Retinal pigment epithelial cell (primary cell): ENCODE measurements around the gene SLC29A2.
"Not testable (repeated sequence)": the region's sequence is repeated elsewhere in the genome, so short reads cannot be mapped to it uniquely, and the experiment has no call there.

Source experiments
- DNase-seq: peaks from one replicate; pipeline ENCODE4 v3.0.0-alpha.2; 2010; ENCODE audit warnings: low read depth
- H3K4me3 ChIP-seq: 2 replicates; pipeline ENCODE4 v1.5.1; 2011; ENCODE audit warnings: mild to moderate bottlenecking, low read length, control low read depth, moderate library complexity
- TF ChIP-seq, protein P1 (sequence below): conservative IDR thresholded peaks from 2 replicates; pipeline ENCODE4 v1.5.1; 2011; ENCODE audit warnings: low read depth, low read length, control low read depth, inconsistent platforms

SLC29A2 gene

DNA sequence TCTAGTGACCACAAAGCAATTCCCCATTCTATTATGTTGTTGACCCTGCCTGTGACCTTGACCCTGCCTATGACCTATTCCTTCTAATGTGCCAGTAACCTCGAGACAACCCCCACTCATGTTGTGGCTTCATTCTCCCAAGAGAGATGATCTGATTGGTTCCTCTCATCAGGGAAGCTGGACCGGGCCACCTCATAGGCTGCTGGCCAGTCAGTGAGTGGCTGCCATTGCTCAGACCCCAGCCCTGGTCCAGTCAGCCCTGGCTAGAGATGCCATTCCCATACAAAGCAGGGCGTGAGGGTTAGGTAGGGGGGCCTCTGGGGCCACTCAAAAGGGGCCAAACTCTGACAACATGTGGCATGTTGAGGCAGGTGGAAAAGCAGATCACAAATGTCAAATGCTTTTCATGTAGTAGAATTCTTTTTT, 11.9 kb downstream of the SLC29A2 start:
- DNase-seq, result no peak
- no peak overlapping the region for H3K4me3 ChIP-seq
- TF ChIP-seq, protein P1, sequence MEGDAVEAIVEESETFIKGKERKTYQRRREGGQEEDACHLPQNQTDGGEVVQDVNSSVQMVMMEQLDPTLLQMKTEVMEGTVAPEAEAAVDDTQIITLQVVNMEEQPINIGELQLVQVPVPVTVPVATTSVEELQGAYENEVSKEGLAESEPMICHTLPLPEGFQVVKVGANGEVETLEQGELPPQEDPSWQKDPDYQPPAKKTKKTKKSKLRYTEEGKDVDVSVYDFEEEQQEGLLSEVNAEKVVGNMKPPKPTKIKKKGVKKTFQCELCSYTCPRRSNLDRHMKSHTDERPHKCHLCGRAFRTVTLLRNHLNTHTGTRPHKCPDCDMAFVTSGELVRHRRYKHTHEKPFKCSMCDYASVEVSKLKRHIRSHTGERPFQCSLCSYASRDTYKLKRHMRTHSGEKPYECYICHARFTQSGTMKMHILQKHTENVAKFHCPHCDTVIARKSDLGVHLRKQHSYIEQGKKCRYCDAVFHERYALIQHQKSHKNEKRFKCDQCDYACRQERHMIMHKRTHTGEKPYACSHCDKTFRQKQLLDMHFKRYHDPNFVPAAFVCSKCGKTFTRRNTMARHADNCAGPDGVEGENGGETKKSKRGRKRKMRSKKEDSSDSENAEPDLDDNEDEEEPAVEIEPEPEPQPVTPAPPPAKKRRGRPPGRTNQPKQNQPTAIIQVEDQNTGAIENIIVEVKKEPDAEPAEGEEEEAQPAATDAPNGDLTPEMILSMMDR, result no peak

DNA sequence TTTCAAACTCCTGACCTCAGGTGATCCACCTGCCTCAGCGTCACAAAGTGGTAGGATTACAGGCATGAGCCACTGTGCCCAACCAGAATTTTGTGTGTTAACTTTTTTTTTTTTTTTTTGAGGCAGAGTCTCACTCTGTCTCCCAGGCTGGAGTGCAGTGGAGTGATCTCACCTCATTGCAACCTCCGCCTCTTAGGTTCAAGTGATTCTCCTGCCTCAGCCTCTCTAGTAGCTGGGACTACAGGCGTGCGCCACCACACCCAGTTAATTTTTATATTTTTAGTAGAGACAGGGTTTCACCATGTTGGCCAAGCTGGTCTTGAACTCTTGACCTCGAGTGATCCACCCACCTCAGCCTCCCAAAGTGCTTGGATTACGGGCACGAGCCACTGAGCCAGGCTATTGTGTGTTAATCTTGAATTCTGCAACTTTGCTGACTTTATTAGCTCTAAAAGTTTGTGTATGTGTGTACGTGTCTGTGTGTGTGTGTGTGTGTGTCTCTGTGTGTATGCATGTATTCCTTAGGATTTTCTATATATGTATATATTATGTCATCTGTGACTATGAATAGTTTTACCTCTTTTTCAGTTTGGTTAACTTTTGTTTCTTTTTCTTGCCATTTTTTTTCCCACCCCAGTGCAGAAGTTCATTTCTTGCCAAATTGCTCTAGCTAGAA, 20.9 kb downstream of the SLC29A2 start:
- not testable (repeated sequence) for H3K4me3 ChIP-seq, DNase-seq

DNA sequence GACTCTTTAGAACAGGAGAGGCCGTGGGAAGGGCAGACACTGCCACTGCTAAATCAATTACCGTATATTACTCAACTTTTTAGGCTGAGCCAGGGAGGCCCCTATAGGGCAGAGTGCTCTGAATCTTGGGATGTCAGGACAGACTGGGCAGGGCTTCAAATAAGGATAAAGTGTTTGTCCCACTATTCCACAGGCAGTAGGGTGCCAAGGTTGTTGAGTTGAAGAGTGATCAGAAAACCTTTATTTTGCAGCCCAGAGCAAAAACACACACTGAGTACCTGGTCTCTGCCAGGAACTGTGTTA, 22.5 kb downstream of the SLC29A2 start:
- no peak for DNase-seq
- no peak overlapping the region for H3K4me3 ChIP-seq
- TF ChIP-seq, protein P1, result no peak

DNA sequence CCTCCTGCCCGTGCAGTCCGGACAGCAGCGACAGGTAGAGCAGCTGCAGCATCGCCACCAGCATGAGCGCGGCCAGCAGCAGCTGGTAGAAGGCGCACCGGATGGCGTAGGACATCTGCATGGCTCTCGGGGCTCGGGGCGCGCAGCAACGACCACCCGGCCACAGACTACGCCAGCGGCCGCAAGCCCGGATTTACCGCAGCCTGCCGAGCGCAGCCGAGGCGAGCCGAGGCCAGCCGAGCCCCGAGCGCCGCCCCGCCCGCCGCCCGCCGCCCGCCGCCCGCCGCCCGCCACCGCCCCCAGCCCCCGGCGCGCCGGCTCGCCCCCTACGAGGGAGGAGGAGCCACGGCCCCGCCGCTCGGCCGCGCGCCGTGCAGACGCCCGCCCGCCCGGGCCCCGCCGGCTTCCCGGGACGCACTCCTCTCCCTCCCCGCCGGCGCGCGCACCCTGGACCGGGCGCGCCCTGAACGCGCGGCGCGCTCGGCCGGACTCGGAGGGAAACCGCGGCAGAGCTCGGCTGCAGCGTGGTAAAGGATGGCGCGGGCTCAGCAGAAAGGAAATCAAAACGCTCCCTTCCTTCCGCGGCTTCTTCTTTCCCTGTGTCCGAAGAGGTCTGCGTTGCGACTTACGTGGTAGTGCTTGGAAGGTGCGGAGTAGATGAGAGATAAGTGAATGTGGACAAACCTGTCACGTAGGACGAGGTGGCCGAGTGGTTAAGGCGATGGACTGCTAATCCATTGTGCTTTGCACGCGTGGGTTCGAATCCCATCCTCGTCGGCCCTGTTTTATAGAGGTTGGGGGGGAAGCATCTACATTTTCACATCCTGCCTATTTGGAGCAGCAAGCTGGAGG, 23.9 kb downstream of the SLC29A2 start, which contains the start of gene B4GAT1:
Gene B4GAT1 (minus strand): TSS at position 205 of the 852 bp plus-strand sequence. CDS start 84 bp downstream, at position 121.
- TF ChIP-seq, protein P1, result no peak
- peak; percentile 47 for DNase-seq
- H3K4me3 ChIP-seq, result peak within 1 kb of the TSS; percentile 92

DNA sequence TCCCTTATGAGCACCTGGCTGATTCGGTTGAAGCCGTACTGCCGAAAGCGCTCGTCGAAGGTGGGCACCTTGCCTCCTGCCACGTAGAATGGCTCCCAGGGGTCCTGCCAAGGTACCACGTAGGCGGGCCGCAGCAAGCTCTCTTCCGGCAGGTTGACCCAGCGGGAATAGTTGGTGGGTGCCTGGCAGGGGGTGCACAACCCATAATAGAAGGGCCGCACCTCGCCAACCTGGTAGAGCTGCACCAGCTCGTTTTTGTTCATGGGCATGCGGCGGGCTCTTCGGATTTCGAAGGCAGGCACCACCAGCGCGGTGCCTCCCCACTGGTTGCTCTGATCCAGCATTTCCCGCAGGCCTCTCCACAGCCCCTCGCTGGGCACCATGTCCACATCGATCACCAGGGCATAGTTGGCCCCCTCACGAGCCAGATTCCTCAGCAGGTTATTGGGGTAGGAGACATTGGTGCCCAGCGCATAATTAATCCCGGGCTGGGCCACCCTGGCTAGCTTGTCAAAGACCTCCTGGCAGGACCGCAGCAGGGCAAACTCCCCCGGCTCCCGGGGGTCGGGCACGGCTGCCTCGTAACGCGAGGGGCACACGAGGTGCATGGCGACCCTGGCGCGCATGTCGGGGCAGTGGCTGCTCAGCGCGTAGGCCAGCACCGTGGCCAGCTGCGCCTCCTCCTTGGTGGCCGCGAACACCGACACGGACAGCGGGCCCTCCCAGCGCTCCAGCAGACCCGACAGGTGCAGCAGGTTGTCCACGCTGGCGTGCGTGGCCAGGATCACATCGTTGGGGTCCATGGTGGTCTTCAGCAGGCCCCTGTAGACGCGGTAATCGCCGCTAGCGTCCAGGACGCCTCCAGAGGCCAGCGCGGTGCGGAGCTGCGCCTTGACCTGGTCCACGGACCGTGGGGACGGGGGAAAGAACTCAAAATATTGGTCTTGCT, 24.8 kb downstream of the SLC29A2 start:
- TF ChIP-seq, protein P1, result no peak
- DNase-seq, result no peak
- H3K4me3 ChIP-seq, result peak overlapping the region; percentile 92

DNA sequence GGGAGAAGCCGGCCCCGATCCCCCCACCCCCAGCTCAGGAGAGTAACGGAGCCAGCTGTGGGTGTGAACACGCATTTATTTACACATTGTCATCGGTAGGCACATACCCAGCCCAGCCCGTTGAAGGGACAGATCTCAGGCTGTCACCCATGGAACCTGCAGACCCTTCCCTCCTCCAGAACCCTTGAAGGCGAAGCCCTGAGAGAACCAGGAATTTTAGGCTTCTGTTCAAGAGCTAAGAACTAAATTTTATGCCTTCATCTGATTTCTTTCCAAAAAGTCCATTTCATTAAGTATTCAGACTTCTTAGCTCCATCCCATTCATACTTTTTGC, 26.3 kb downstream of the SLC29A2 start:
- DNase-seq, result no peak
- peak overlapping the region; percentile 96 for H3K4me3 ChIP-seq
- TF ChIP-seq, protein P1, result no peak
